Activated B cell treated with CpG ODN at 0.5 μM for 24 hours (primary cell): Measurements from ENCODE around the gene COPA. TPM values are rescaled to one million over a fixed set of nuclear protein-coding genes. Genes with fewer than 3 reads are reported as not detected.

Experiments used
- ATAC-seq: fragments of 200-7000 bp; cut with Tn5 transposase; one replicate; pipeline ENCODE4 v1.10.0; 2021; ENCODE audit warnings: low read depth, mild to moderate bottlenecking, moderate library complexity
- CTCF ChIA-PET: fragments of 350-600 bp; sonication (Branson Sonifier 250); formaldehyde crosslinking; loops from one replicate; lab custom pipeline; 2021; ENCODE audit warnings: antibody characterized with exemption; lab: Charles Lee
- POLR2A ChIA-PET: fragments of 350-600 bp; sonication (Branson Sonifier 250); formaldehyde crosslinking; loops from one replicate; lab custom pipeline; 2021; ENCODE audit warnings: antibody characterized with exemption; lab: Charles Lee
- DNase-seq: peaks from one replicate; pipeline ENCODE4 v3.0.0; 2022
- H3K27ac Mint-ChIP-seq: one replicate; pipeline ENCODE4 v1.8.0; 2020; ENCODE audit warnings: mixed read lengths
- H3K27me3 Mint-ChIP-seq: one replicate; pipeline ENCODE4 v1.8.0; 2021; ENCODE audit warnings: mixed read lengths
- H3K36me3 Mint-ChIP-seq: one replicate; pipeline ENCODE4 v1.8.0; 2021; ENCODE audit warnings: low read depth, mixed read lengths
- H3K4me1 Mint-ChIP-seq: one replicate; pipeline ENCODE4 v1.8.0; 2021; ENCODE audit warnings: mixed read lengths
- H3K4me3 Mint-ChIP-seq: one replicate; pipeline ENCODE4 v1.8.0; 2020; ENCODE audit warnings: mild to moderate bottlenecking, mixed read lengths
- H3K9me3 Mint-ChIP-seq: one replicate; pipeline ENCODE4 v1.8.0; 2020; ENCODE audit warnings: mixed read lengths
- intact Hi-C: fragments of 100-400 bp; cut with micrococcal nuclease; formaldehyde crosslinking; loops from one replicate; pipeline ENCODE4 v1.15.1; 2024
- total RNA-seq: library from RNA; stranded (reverse); gene quantifications from 2 replicates; pipeline ENCODE4 v1.2.3, GENCODE V29; 2022
- TF ChIP-seq, protein P1 (sequence below): fragments of 200-600 bp; IDR thresholded peaks from one replicate; pipeline ENCODE4 v1.8.0; 2022; ENCODE audit warnings: antibody characterized with exemption, mild to moderate bottlenecking

The COPA gene
- total RNA-seq, 1 donor from 2014 or later = 174 TPM

GRCh38 chr1:160307118-160307791 lies 35.8 kb downstream of the COPA start:
- DNase-seq (peak; percentile 22), ATAC-seq (peak; percentile 96)
- no peaks in the 10 kb centered on the region for H3K27me3 Mint-ChIP-seq
- CTCF ChIA-PET = interaction anchor here (2.5 kb wide), 1 partner anchor 16 kb away, joined by 13 read pairs; no protein-coding TSS in a partner anchor
- H3K4me3 Mint-ChIP-seq = no peak overlapping the region
- H3K27ac Mint-ChIP-seq = peak overlapping the region; percentile 81
- H3K36me3 Mint-ChIP-seq = peaks cover 82% of the 10 kb centered on the region
- POLR2A ChIA-PET = interaction anchor here (0.6 to 1.6 kb wide), 2 partner anchors 44 to 69 kb away, joined by 3 to 4 read pairs; no protein-coding TSS in a partner anchor
- intact Hi-C loops = loop anchor here (5.0 kb wide), 2 partner anchors 35 to 70 kb away; partner anchors contain the start of genes COPA and NCSTN
- no peaks in the 10 kb centered on the region for H3K9me3 Mint-ChIP-seq
- H3K4me1 Mint-ChIP-seq = peaks cover 39% of the 10 kb centered on the region
- TF ChIP-seq, protein P1, sequence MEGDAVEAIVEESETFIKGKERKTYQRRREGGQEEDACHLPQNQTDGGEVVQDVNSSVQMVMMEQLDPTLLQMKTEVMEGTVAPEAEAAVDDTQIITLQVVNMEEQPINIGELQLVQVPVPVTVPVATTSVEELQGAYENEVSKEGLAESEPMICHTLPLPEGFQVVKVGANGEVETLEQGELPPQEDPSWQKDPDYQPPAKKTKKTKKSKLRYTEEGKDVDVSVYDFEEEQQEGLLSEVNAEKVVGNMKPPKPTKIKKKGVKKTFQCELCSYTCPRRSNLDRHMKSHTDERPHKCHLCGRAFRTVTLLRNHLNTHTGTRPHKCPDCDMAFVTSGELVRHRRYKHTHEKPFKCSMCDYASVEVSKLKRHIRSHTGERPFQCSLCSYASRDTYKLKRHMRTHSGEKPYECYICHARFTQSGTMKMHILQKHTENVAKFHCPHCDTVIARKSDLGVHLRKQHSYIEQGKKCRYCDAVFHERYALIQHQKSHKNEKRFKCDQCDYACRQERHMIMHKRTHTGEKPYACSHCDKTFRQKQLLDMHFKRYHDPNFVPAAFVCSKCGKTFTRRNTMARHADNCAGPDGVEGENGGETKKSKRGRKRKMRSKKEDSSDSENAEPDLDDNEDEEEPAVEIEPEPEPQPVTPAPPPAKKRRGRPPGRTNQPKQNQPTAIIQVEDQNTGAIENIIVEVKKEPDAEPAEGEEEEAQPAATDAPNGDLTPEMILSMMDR = no peak

DNA sequence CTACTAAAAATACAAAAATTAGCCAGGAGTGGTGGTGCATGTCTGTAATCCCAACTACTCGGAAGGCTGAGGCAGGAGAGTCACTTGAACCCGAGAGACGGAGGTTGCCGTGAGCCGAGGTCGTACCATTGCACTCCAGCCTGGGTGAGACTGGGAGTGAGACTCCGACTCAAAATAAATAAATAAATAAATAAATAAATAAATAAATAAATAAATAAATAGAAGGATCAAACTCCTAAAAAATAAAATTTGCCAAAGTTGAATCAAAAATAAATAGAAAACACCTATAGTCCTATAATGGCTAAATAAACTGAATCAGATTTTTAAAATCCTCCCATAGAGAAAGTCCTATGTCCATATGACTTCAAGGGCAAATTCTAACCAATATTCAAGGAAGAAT lies 42.9 kb downstream of the COPA start:
- H3K27me3 Mint-ChIP-seq = no peaks in the 10 kb centered on the region
- intact Hi-C loops = no loop called here
- H3K4me1 Mint-ChIP-seq = no peaks in the 10 kb centered on the region
- TF ChIP-seq, protein P1 = no peak
- POLR2A ChIA-PET = no interaction called here
- H3K36me3 Mint-ChIP-seq = peaks cover 76% of the 10 kb centered on the region
- no peaks in the 10 kb centered on the region for H3K9me3 Mint-ChIP-seq
- ATAC-seq (no peak), DNase-seq (no peak)
- CTCF ChIA-PET = interaction anchor here (1.6 kb wide), 1 partner anchor 9 kb away, joined by 3 read pairs; no protein-coding TSS in a partner anchor
- no peak overlapping the region for H3K27ac Mint-ChIP-seq
- H3K4me3 Mint-ChIP-seq = no peak overlapping the region

- ATAC-seq (no peak), DNase-seq (no peak)
- CTCF ChIA-PET = no interaction called here
- Mint-ChIP-seq H3K9me3 (no peaks in the 10 kb centered on the region), H3K4me1 (peaks cover 4% of the 10 kb centered on the region), H3K27me3 (no peaks in the 10 kb centered on the region), H3K27ac (no peak overlapping the region), H3K36me3 (peaks cover 95% of the 10 kb centered on the region), H3K4me3 (no peak overlapping the region)
- intact Hi-C loops = no loop called here
- POLR2A ChIA-PET = no interaction called here
- TF ChIP-seq, protein P1 = no peak
These were observed 47.0 kb downstream of the COPA start for GRCh38 chr1:160296036-160296435.

DNA sequence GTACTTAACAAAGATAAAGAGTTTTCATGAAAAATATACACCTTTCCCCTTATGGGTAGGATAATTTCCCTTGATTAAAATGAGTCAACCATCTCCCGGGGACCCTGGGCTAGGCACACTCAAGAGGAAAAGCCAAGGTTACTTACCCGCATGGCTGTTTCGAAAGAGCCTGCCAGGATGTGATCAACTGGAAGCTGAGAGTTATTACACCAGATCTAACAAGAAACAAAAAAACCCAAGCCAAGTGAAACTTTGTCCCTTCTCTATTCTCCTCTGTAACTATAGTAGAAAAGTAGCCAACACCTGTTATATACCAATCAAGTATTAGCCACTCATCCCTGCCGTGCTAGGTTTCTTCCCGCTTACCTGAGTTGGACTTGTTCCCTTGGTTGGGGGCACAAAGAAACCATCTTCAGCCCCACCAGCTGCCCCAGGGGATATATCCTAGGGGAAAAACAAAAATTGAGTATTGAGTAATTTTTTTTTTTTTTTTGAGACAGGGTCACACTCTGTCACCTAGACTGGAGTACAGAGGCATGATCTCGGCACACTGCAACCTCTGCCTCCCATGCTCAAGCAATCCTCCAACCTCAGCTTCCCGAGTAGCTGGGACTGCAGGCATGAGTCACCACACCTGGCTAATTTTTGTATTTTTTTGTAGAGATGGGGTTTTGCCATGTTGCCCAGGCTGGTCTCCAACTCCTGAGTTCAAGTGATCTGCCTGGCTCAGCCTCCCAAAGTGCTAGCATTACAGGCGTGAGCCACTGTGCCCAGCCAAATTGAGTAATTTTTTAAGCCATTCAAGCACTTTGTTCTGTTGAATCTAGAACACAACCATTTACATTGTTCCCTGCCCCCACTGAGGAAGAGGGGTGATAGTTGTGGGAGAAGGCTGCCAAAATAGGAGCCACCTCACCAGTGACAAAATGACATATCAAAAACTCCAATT lies 49.8 kb downstream of the COPA start:
- CTCF ChIA-PET = interaction anchor here (0.8 to 5.5 kb wide), 16 partner anchors 13 to 196 kb away, joined by 3 to 88 read pairs (median 12); partner anchors contain the start of genes CASQ1, DCAF8, IGSF8 and PEA15
- POLR2A ChIA-PET = no interaction called here
- H3K4me1 Mint-ChIP-seq = peaks cover 4% of the 10 kb centered on the region
- H3K9me3 Mint-ChIP-seq = no peaks in the 10 kb centered on the region
- intact Hi-C loops = loop anchor here (5.0 kb wide), 1 partner anchor 41 kb away; no protein-coding TSS in a partner anchor
- ATAC-seq = no peak
- H3K27me3 Mint-ChIP-seq = no peaks in the 10 kb centered on the region
- peaks cover 96% of the 10 kb centered on the region for H3K36me3 Mint-ChIP-seq
- no peak for DNase-seq
- TF ChIP-seq, protein P1 = no peak
- no peak overlapping the region for H3K4me3 Mint-ChIP-seq
- no peak overlapping the region for H3K27ac Mint-ChIP-seq
